PC-9 (cell line): ENCODE data around the gene MBD2.

Experiments
- CTCF ChIP-seq: fragments of 200-600 bp; sonication (generic); conservative IDR thresholded peaks from 2 replicates; pipeline ENCODE4 v1.6.1; 2017; ENCODE audit warnings: mixed run types, antibody characterized with exemption, mild to moderate bottlenecking, moderate library complexity
- EZH2 ChIP-seq: fragments of 200-600 bp; sonication (generic); IDR thresholded peaks from 2 replicates; pipeline ENCODE4 v1.8.0; 2017; ENCODE audit warnings: antibody characterized with exemption, low read depth

GRCh38 chr18:54239091-54239490, 14.6 kb upstream of the MBD2 start:
- TF ChIP-seq CTCF, result no peak
- no peak for TF ChIP-seq EZH2
